GM18868 (cell line): Measurements from ENCODE around the gene ARL13B.
"Not testable (repeated sequence)": the region's sequence is repeated elsewhere in the genome, so short reads cannot be mapped to it uniquely, and the experiment has no call there.

ENCODE experiments used
- ATAC-seq: cut with Tn5 transposase; IDR thresholded peaks from one replicate; pipeline ENCODE4 v1.9.1; 2021; ENCODE audit warnings: mild to moderate bottlenecking, moderate library complexity; ENCODE audit not compliant: unreplicated experiment

The ARL13B gene

DNA sequence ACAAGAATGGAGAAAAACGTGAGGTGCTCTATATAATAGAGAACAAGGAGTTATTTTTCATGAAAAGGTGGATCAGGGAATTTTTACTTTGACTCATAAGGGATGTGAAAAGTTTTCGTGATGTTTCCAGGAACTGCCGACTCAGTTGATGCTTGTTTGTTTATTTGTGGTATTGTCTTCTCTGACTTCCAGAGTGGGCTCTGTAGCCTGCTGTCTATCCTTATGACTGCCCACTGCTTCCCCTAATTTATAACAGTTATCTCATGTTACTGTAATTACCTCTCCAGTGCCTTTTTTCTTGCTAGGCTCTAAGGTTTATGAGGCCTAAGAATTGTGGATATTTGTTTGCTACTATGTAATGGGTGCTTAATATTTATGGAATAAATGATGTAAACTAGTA is 12.3 kb downstream of the ARL13B start:
- no peak for ATAC-seq

DNA sequence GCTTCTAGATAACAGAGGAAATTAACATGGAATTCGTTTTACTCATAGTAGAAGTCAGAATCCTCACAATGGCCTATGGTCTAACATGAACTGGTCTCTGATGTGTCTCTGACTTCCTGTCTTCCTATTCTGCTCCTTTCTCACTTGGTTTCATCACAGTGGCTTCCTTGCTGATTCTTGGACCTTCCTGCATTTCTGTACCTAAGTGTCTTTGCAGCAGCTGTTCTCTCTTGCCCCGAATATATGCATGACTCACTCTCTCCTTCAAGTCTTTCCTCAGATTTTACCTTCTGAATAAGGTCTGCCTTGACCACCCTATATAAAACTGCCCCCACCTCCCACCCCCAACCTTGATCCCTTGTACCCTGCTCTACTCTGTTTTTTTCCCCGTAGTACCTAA is 14.1 kb downstream of the ARL13B start:
- ATAC-seq = no peak

DNA sequence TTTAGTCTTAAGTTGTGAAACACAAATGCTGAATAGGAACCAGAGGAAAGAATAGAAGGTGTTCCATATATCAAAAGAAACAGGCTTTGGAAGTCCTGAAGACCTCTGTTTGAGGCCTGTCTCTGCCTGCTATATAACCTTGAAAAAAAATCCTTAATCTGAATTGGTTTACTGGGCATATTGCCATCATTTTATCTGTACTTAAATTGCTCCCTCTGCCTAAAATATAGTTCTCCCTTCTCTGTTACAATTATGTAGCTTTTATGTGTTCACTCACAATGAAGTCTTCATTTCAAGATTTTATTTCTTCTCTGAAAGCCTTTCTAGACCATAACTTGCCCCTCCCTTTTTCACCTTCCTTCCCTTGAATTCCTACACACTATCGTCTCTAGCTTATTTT is 21.2 kb downstream of the ARL13B start:
- no peak for ATAC-seq

DNA sequence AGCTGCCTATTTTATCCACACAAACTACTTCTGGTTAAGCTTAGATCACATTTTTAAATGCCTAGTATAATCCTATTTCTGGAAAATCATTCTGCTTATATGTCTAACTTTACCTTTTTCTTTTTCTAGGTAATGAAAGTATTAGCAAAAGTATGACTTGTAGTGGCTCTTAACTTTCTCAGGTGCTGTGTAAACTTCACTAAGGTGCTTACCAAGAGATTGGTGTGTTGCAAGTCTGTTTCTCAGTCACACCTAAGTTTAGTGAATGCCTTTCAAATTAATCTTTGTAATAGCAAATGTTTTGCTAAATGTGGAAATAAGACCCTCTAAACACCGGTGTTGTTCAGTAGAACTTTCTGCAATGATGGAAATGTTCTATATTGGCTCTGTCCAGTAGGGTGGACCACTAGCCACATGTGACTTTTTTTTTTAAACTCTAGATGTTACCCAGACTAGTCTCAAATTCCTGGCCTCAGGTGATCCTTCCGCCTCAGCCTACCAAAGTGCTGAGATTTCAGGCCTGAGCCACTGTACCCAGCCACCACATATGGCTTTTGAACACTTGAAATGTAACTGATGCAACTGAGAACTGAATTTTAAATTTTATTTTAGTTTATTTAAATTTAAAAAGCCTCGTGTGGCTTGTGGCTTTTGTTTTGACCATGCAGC is 22.0 kb downstream of the ARL13B start:
- ATAC-seq = no peak

DNA sequence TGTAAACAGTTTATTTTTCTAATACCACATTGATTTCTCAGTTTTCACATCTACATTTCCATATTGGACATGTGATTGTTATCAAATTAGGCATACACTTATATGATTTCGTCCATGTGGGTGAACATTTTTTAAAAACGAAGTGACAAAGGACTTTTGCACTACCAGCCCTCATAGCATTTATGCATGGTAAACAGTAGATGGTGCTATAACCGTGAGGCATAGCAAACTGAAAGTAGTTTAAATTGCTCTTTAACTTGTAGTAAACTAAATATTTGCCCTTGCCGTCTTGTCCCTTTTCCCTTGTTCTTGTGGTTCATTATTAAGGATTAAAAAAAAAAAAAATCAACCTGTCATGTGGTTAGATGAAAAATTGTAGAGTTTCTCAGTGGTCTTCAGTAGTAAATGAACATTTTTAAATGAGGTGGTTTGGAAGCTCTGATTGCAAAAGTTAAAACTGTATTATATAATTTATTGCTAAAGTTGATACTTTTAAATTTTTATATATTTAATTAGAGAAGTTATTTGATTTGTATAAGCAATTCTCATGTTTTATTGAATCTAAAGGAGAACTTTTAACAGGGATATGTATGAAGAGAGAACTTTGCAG is 24.5 kb downstream of the ARL13B start:
- peak; percentile 93 for ATAC-seq

DNA sequence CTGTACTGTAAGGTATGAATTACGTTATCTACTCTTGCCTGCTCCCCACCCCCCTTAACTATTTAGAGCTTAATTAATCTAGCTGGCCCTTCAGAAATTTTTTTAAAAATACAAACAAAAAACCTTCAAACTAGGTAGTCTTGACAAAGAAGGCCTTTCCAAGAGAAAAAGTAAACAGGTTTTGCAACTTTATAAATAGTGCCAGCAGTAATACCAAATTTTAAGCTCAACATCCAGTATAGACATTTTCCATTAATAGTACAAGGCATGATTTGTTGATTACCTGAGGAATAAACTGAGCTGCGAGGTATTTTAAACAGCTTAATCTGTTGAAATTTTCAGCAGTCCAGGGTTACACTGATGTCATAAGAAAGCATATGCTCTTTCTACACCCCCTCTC is 28.3 kb downstream of the ARL13B start:
- ATAC-seq = no peak

DNA sequence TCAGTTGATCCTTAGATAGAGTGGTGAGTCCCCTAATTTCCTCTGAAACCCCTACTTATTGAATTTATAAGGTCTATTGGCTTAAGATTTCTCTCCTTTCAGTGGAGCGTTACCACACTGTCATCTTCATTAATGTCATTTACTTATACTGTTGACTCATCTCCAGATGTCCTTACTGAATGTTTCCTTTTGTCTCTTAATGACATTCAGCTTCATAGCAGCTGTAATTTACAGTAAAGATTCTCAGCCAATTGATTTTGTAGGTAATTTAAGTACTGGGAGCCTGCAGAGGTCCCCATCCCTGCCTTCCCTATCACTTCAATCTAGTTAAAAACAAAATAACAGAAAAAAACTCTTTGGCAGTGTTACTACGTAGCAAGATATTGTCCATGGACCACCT is 29.7 kb downstream of the ARL13B start:
- ATAC-seq = no peak

DNA sequence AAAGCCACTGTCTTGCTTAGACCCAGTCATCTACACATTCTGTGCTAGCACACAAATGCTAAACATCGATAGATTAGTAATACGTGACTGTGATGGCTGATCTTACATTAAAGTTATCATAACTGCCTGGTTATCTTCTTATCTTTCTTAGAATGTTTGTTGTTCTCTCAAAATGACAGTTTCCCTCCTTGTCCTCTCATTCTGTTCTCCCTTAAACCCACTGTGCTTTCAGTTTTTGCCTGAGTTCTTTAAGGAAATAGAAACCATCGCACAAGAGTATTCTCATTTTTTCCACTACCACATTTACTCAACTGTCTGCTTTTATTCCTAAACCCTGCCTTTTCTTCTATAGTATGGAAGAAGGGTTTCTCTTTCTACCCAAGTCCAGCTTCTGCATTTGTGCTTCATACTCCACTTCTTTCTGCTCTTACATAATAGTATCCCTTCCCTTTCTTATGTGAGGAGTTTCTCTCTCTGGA is 31.3 kb downstream of the ARL13B start:
- ATAC-seq = no peak

DNA sequence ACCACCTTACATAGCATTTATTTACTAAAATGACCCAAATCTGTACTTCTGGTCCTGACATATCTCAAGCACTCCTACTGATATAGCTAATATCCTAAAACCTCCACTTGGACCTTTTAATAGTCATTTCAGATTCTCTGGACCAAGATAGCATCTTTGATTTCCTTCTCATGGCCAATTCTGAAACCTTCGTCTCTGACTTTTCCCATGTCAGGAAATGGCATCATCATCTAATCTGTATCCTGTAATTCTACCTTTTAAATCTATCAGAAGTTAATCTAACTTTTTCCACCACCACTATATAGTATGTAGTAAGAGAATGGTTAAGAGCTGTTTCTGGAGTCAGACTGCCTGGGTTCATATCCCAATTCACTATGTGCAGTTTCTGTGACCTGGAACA is 32.2 kb downstream of the ARL13B start:
- no peak for ATAC-seq

DNA sequence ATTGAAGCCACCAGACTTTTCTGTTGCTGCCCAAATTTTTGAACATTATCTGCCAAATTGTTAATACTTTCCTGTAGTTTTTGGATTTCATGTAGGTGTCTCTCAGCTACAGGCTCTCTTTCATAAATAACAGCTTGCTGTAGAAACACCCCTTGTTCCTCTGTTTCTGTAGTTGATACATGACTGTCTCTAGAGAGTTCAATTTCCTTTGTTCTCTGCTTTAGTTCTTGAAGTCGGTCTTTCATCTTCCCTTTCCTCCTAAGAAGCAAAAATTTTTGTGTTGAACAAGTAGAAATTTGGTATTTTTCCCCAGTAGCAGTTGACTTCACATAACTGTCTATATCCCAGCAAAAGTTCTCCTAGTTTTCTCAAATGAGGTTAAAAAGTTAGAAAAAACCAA is 35.1 kb downstream of the ARL13B start:
- ATAC-seq = no peak

DNA sequence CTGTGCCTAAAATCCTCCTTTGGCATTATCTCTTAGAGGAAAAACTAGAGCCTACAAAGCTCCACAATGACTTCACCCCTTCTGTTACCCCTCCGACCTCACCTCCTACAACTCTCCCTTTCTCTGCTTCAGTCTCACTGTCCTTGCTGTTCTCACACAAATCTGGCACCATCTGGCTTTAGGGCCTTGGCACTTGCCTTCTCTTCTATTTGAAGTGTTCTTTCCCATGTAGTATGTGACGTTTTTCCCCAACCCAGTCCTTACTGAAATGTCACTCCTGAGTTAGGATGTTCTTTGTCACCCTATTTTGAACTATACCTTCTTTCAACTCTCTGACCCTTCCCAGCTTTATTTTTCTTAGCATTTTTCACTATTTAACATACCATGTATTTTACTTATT is 39.7 kb downstream of the ARL13B start:
- ATAC-seq = no peak

DNA sequence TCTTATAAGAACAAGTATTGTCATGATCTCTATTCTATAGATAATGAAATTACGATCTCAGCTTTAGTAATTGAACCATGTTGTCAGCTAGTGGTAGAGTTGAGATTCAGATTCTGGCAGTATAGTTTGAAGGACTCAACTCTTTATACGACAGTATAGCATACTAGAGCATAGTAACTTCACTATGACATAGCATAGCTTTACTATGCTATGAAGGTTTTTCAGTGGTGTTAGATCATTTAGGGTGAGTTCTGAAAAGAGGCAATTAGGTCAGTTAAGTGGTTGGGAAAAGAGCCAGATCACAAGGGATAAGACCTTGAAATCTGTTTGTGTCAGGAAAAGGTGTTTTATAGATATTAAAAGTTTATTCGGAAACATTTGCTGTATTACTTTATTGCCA is 40.3 kb downstream of the ARL13B start:
- no peak for ATAC-seq

DNA sequence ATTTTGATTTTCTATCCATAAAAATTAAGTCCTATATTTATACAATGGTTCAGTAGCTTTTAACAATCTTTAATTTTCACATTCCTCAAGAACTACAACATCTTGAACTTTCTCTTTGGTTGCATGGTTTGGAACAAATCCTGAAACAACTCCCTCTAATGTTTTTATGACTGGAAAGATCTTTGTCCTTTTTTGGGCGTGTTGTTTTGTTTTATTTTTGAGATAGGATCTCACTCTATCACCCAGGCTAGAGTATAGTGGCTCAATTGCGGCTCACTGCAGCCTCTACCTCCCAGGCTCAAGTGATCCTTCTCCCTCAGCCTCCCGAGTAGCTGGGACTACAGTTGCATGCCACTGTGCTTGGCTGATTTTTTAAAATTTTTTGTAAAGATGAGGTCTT is 44.4 kb downstream of the ARL13B start:
- no peak for ATAC-seq

DNA sequence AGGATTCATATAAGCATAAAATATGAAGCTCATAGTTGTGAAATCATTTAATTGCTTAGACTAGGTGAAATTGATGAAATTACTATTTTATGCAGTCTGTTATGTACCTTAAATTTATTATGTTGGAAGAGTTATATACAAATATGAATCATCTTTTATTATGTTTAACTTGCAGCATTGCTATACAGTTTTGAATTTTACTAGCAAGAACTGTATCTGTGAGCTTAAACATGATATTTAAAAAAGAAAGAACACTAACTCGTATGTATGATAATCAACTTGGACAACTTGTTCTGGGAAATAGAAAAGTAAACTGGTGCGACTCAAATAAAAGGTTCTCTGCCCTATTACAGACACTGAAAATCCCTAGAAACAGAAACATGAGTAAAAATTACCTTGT is 46.7 kb downstream of the ARL13B start:
- no peak for ATAC-seq

DNA sequence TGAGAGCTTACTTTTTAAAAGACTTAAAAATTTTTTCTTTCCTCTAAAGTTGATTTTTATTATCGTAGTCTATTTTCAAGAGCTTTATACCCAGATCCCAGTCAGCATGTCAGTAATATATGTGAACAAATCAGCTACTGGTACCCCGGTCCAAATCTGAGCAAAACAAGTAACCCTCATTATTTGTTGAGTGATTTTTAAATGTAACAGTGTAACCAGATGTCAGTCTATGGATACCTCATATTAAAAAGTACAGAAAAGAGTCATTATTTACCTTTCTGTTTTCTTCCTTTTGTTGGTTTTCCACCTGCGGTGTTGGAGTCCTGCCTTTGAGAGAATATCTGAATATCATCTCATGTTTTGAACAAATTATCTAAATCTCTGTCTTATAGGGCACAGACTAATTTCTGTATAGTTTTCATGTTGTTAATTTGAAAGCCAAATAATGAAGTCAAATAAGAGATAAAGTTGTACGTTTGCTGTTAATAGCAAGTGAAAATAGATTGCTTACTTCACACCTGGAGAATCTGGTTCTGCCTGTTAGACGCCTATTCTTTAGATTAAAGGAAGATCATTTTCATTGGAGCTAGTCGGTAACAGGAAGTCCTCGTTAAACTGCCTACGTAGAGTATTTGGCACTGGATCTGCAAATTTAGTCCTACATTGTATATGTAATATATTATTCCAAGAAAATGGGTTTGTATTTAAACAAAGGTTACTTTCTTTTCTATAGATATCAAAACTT is 48.3 kb downstream of the ARL13B start, which contains the start of gene STX19:
Gene STX19 (minus strand): TSS at position 505 of the 745 bp plus-strand sequence. CDS start 13,328 bp downstream, outside the sequence.
- no peak for ATAC-seq

DNA sequence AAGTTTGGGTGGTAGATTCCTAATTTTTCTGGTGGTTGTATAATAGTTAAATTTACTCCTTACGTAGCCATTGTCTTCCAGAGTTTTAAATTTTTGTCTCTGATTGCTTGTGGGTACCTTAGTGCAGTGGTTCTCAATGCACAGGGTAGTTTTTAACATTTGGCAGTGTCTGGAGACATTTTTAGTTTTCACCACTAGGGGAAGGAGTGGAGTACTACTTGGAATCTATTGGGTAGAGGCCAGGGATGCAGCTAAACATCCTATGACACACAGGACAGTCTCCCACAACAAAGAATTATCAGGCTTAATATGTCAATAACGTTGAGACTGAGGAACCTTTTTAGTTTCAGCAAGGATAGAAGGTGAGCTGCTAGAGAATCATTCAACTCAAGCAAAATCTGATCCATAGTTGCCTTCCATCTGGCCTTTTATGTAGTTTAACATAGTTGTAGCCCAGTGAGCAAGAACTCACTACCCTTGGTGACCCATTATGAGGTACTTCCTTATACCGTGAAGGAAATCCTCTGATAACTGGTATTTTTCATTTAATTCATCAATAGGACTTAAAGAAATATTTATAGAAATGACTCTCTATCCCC is 57.1 kb downstream of the ARL13B start:
- peak; percentile 90 for ATAC-seq

DNA sequence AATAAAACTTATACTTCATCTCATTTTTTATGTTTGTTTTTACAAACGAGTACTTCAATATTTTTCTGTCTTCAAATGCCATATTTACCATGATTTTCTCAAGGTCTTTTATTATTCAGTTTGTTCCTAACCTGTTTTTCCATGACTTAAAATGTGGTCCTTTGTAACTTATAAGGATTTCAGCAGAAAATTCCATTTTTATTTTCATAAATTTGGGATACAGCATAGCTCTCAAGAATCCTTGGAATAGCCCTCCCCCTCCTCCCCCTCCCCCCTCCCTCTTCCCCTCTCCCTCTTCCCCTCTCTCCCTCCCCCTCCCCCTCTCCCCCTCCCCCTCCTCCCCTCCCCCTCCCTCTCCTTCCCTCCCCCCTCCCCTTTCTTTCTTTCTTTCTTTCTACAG is 63.3 kb downstream of the ARL13B start:
- ATAC-seq = no peak

DNA sequence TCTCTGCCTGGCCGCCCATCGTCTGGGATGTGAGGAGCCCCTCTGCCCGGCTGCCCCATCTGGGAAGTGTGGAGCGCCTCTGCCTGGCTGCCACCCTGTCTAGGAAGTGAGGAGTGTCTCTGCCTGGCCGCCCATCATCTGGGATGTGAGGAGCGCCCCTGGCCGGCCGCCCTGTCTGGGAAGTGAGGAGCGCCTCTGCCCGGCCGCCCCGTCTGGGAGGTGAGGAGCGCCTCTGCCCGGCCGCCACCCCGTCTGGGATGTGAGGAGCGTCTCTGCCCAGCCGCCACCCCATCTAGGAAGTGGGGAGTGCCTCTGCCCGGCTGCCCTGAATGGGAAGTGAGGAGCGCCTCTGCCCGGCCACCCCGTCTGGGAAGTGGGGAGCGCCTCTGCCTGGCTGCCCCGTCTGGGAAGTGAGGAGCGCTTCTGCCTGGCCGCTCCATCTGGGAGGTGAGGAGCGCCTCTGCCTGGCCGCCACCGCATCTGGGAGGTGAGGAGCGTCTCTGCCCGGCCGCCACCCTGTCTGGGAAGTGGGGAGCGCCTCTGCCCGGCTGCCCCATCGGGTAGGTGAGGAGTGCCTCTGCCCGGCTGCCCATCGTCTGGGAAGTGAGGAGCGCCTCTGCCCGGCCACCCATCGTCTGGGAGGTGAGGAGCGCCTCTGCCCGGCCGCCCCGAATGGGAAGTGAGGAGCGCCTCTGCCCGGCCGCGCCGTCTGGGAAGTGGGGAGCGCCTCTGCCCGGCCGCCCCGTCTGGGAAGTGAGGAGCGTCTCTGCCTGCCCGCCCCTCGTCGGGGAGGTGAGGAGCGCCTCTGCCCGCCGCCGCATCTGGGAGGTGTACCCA is 64.4 kb downstream of the ARL13B start:
- ATAC-seq = not testable (repeated sequence)

DNA sequence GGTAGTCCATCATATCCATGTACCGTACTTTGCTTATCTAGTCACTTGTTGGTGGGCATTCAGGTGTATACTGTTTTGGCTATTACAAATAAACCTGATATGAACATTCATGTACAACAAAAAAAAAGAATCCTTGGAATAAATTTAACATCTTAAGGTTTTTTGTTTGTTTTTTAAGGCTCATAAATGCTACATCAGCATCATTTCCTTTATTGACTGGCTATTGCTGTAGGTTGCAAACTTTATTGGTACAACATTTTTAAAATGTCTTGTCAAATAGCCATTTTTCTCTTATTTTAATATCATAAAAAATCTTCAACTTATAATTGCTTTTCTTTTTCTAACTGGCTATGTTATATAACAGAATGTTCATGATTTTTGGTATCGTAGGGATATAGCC is 66.6 kb downstream of the ARL13B start:
- ATAC-seq = no peak

DNA sequence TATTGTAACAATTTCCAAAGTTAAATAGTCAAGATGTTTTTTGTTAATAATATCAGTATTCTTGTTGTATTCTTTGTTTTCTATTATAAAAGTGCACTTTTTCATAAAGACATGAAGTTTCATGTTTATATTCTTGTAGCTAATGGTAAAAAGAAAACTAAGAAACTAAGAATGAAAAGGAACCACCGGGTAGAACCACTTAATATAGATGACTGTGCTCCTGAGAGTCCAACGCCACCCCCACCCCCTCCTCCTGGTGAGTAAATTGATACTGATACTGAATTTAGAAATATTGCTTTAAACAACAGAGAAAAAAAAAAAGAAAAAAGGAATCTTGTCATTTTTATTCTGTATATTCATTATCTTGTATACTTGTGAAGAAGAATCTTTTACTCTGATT is 69.3 kb downstream of the ARL13B start:
- ATAC-seq = no peak

DNA sequence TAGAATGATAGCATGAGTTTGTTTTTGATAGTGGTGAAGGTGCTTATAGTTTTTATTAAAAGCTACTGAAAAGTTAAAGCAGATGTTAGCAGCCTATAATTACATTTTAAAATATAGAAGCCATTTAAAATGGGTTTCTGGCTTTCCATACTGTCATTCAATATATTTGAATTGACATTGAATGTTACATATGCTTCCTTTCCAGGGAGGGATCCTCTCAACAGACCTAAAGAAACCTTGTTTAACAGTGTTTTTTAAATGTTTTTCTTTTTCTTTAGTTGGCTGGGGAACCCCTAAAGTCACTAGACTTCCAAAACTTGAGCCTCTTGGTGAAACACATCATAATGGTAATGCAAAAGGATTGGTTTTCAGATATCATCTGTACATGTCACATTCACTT is 70.6 kb downstream of the ARL13B start:
- no peak for ATAC-seq
